SK-N-MC (cell line): ENCODE data around the gene BTBD17.

Experiments used
- EZH2 ChIP-seq: fragments of 200-600 bp; sonication (generic); IDR thresholded peaks from one replicate; pipeline ENCODE4 v1.6.1; 2017; ENCODE audit warnings: antibody characterized with exemption
- FOXP2 ChIP-seq: optimal IDR thresholded peaks from 2 replicates; pipeline ENCODE3; 2011; ENCODE audit warnings: mild to moderate bottlenecking, moderate library complexity; ENCODE audit not compliant: insufficient read depth; ENCODE audit errors: extremely low read length, control extremely low read depth
- POLR2AphosphoS5 ChIP-seq: IDR thresholded peaks from 2 replicates; pipeline ENCODE4 v1.6.1; 2012; ENCODE audit warnings: mild to moderate bottlenecking, low read depth, low read length, borderline replicate concordance

GRCh38 chr17:74343526-74344284 lies 18.0 kb downstream of the BTBD17 start:
- no peak for TF ChIP-seq POLR2AphosphoS5
- no peak for TF ChIP-seq FOXP2
- no peak for TF ChIP-seq EZH2
